Measurements from ENCODE around the gene SORCS3.

DNA sequence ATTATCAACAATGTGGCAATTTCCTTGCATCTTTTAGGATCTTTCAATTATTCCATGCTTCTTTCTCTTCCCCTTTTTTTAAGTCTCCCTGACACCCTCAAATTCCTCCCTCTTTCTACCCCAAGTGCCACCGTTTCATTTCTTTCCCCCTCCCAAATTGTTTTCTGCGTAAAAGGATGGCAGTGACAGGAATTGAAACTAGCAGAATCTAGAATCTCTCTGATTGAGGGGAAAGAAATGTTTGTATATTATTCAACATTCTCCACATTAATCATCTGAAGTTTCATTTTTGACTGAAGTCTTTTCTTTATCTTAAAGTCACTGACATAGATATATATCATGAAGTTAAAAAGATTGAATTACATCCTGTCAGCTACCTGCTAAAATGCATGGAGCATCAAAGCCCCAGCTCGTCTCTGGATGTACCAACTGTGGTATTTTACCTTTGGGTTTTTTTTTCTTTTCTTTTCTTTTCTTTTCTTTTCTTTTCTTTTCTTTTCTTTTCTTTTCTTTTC lies 633.5 kb downstream of the SORCS3 start:
- TF ChIP-seq, protein P1, sequence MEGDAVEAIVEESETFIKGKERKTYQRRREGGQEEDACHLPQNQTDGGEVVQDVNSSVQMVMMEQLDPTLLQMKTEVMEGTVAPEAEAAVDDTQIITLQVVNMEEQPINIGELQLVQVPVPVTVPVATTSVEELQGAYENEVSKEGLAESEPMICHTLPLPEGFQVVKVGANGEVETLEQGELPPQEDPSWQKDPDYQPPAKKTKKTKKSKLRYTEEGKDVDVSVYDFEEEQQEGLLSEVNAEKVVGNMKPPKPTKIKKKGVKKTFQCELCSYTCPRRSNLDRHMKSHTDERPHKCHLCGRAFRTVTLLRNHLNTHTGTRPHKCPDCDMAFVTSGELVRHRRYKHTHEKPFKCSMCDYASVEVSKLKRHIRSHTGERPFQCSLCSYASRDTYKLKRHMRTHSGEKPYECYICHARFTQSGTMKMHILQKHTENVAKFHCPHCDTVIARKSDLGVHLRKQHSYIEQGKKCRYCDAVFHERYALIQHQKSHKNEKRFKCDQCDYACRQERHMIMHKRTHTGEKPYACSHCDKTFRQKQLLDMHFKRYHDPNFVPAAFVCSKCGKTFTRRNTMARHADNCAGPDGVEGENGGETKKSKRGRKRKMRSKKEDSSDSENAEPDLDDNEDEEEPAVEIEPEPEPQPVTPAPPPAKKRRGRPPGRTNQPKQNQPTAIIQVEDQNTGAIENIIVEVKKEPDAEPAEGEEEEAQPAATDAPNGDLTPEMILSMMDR (IDR thresholded peaks at IDR 0.05) = no peak
- TF ChIP-seq EZH2 (IDR thresholded peaks at IDR 0.05; ENCODE audit: borderline replicate concordance, insufficient read depth, low read depth, low read length, poor library complexity, severe bottlenecking) = no peak

Measured in B cell (primary cell).